ENCODE data around the gene NMT2. TPM values are rescaled to one million over a fixed set of nuclear protein-coding genes. Genes with fewer than 3 reads are reported as not detected.

Gene NMT2
- total RNA-seq (2014; rRNA removed; shearing (Covaris generic)) = 13.4 and 18.6 TPM in 2 replicates

DNA sequence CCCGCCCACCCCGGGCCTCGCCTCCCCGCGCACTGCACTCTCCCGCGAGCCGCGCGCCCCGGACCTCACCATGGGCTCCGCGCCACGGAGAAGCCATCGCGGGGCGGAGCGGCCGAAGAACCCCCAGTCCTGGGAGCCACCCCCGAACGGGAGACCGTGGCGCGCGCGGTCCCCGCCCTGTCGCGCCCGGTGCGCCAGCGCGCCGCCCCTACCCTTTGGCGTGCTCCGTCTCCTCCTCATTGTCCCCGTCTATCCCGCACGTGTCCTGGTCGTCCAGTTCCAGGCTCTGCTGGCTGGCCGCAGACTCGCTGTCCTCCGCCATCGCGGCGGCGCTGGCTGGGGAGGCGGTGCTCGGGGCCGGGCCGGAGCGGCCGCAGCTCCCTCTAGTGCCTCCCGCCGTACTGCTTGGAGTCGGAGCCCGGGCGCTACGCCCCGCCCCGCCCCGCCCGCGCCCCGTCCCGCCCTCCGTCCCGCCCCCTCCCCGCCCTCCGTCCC is at the start of gene NMT2:
Gene NMT2, minus strand, starts transcription at position 403 of the 495 bp plus-strand sequence. Its CDS starts 81 bp downstream, at position 322.

DNA sequence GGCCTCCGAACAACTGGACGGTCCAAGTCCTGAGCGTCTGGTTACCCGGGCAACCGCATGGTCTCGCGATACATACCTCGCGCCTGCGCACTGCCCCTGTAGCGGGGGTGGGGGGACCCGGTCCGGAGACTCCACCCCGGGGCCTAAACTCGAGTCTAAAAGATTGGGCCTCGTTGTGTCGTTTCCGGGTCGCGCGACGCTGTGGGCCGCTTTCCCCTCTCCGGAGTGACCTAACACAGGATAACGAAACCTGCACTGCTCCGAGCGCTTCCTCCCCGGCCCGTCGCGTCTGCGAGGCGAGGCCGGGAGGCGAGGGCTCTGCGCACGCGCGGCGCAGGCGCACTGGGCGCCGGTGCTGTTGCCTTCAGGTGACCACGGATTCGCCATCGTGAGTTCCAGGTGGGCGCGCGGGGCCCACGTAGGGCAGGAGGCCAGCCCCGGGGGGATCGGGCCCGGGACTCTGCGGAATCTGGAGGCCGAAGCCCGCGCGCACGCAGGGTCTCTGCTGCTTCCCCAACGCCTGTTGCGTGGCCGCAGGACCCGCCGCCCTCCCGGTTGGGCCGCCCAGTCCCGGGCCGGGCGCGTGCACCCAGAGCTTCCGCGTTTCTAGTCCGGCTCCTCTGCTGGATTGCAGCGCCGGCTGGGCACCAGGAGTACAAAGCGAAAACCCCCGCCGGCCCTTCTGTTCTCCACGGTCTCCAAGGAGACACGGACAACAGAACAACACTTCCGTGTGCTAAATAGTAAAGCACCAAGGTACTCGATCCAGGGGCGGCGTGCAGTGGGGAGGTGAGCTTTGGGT is 71.3 kb downstream of the NMT2 start, which contains the start of gene RPP38:
Gene RPP38, plus strand, starts transcription at position 345 of the 802 bp plus-strand sequence. CDS start 5,960 bp downstream, outside the sequence.

DNA sequence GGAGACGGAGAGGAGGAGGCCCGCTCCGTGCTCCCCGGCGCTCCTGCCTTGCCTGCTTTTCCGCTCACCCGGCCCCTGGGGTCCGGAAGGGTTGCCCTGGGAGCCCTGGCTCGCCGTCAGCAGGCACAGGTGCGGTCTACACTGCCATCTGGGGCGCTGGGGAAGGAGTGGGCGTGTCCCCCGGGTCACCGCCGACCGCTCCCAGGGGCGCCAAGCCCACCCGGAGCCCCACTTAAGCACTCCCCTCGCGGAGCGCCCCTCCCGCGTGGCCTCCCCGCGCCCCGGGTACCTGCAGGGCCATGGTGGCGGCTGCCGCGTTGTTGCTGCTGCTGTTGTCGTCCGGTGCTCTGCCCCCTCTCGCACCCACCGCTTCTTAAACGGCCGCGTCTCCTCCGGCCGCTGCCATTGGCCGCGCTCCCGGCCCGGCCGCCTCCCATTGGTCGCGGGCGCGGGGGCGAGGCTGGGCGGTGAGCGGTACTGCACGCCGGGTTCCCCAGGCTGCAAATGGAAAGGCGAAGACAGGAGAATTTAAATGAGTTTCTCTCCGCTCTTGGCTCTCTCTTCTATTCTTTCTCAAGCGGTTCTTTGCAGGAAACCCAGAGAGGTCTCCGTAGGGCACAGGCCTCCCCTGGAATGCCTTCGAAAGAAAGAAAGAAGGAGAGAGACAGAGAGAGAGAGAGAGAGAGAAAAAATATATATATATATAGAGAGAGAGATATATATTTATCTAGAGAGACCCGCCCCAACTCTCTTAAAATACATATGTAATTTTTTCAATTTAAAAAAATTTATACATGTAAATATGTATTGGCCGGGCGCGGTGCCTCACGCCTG is 79.8 kb downstream of the NMT2 start, which contains the start of gene ACBD7:
Gene ACBD7, minus strand, starts transcription at position 349 of the 834 bp plus-strand sequence. Its CDS starts 48 bp downstream, at position 301.

Small RNAs within 50 kb of the gene (small RNA-seq; reads per million reads assigned to genes)
- gene AL590365.1 = not detected

Other genes with a start within 250 kb of the NMT2 start
- 7.1 and 7.8 TPM in 2 replicates for gene DCLRE1C, start 214.6 kb downstream of the NMT2 start, total RNA-seq (2014; rRNA removed; shearing (Covaris generic))
- gene MEIG1, start 209.3 kb downstream of the NMT2 start, total RNA-seq (2014; rRNA removed; shearing (Covaris generic)) = 0.66 and 0.72 TPM in 2 replicates
- not detected in 2 replicates for gene OLAH, start 124.8 kb downstream of the NMT2 start, total RNA-seq (2014; rRNA removed; shearing (Covaris generic))
- 4.9 and 5.7 TPM in 2 replicates for gene ACBD7, start 79.9 kb downstream of the NMT2 start, total RNA-seq (2014; rRNA removed; shearing (Covaris generic))
- gene RPP38, start 71.3 kb downstream of the NMT2 start, total RNA-seq (2014; rRNA removed; shearing (Covaris generic)) = 13.9 and 14.0 TPM in 2 replicates
- 7.8 and 9.5 TPM in 2 replicates for gene FAM171A1, start 202.6 kb upstream of the NMT2 start, total RNA-seq (2014; rRNA removed; shearing (Covaris generic))